MCF 10A (cell line): ENCODE data around the gene PLAC9. TPM values are rescaled to one million over a fixed set of nuclear protein-coding genes. Genes with fewer than 3 reads are reported as not detected.

Experiments
- BruUV-seq: library from RNA; stranded (reverse); fragments of 400-500 nt; replicated peaks from 2 replicates; lab custom pipeline; 2021; lab: Mats Ljungman, UMichigan
- CTCF ChIA-PET: fragments of 300-600 bp; sonication (Branson Sonifier 250); formaldehyde crosslinking; extraction: SDS; loops from one replicate; lab custom pipeline; 2021; ENCODE audit warnings: antibody characterized with exemption, inconsistent platforms; lab: Yijun Ruan, JAX
- POLR2A ChIA-PET: fragments of 300-600, 350-650 bp; sonication (Branson Sonifier 250); formaldehyde crosslinking; extraction: SDS; loops from one replicate; lab custom pipeline; 2020; ENCODE audit warnings: antibody characterized with exemption, inconsistent platforms; lab: Yijun Ruan, JAX
- DNase-seq: peaks from one replicate; pipeline ENCODE4 v3.0.0-alpha.2; 2018; ENCODE audit not compliant: unreplicated experiment
- H3K27ac Mint-ChIP-seq: one replicate; pipeline ENCODE4 v1.8.0; 2022; ENCODE audit warnings: mild to moderate bottlenecking, low read depth, mixed read lengths; ENCODE audit not compliant: unreplicated experiment
- H3K27me3 Mint-ChIP-seq: one replicate; pipeline ENCODE4 v1.8.0; 2022; ENCODE audit warnings: mixed read lengths; ENCODE audit not compliant: insufficient read depth, unreplicated experiment
- H3K36me3 Mint-ChIP-seq: one replicate; pipeline ENCODE4 v1.8.0; 2022; ENCODE audit warnings: mild to moderate bottlenecking, moderate library complexity, mixed read lengths; ENCODE audit not compliant: insufficient read depth, unreplicated experiment
- H3K4me1 Mint-ChIP-seq: one replicate; pipeline ENCODE4 v1.8.0; 2022; ENCODE audit warnings: mixed read lengths; ENCODE audit not compliant: insufficient read depth, unreplicated experiment
- H3K4me3 Mint-ChIP-seq: one replicate; pipeline ENCODE4 v1.8.0; 2022; ENCODE audit warnings: mild to moderate bottlenecking, moderate library complexity, mixed read lengths; ENCODE audit not compliant: unreplicated experiment
- H3K9me3 Mint-ChIP-seq: one replicate; pipeline ENCODE4 v1.8.0; 2022; ENCODE audit warnings: mixed read lengths; ENCODE audit not compliant: unreplicated experiment
- intact Hi-C: fragments of 100-400 bp; cut with micrococcal nuclease; formaldehyde crosslinking; loops from 2 replicates; pipeline ENCODE4 v1.14.1; 2022
- total RNA-seq: library from RNA; stranded (reverse); gene quantifications from 2 replicates; pipeline ENCODE4 v1.2.3, GENCODE V29; 2022
- TF ChIP-seq, protein P1 (sequence below): fragments of 200-600 bp; IDR thresholded peaks from one replicate; pipeline ENCODE4 v1.8.0; 2022; ENCODE audit warnings: antibody characterized with exemption, mild to moderate bottlenecking; ENCODE audit not compliant: unreplicated experiment

The PLAC9 gene
- total RNA-seq, 1 experiment from 2014 or later, result 0.93 TPM

DNA sequence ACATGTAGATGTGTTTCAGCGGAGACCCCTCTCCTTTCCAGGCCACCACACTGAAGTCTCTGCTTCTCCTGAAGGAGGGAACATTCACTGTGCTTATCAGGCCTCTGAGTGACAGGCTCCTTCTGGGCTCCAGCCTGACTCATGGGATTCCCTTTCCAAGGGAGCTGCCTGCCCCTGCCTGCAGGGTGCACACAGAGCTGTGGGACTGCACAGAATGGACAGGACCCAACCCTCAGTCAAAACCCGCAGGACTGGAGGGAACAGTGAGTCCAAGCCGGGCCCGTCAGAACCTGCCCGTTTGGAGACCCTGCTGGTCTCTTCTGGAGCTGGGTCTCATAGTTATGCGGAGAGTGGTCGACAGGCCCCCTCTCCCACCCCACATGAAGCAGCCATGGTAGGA is 32.6 kb downstream of the PLAC9 start:
- ChIA-PET CTCF (interaction anchor here (0.7 to 1.4 kb wide), 7 partner anchors 20 to 690 kb away, joined by 3 to 4 read pairs (median 4); no protein-coding TSS in a partner anchor), POLR2A (interaction anchor here (0.6 to 1.6 kb wide), 5 partner anchors 10 to 87 kb away, joined by 3 to 5 read pairs (median 3); partner anchors contain the start of gene TMEM254)
- H3K36me3 Mint-ChIP-seq, result peaks cover 51% of the 10 kb centered on the region
- intact Hi-C loops, result loop anchor here (2.0 kb wide), 1 partner anchor 40 kb away; the partner anchor contains the start of gene ANXA11
- no peaks in the 10 kb centered on the region for H3K27me3 Mint-ChIP-seq
- H3K4me3 Mint-ChIP-seq, result no peak overlapping the region
- H3K4me1 Mint-ChIP-seq, result peaks cover 51% of the 10 kb centered on the region
- BruUV-seq, result no TSS peak
- no peaks in the 10 kb centered on the region for H3K9me3 Mint-ChIP-seq
- no peak overlapping the region for H3K27ac Mint-ChIP-seq
- TF ChIP-seq, protein P1, sequence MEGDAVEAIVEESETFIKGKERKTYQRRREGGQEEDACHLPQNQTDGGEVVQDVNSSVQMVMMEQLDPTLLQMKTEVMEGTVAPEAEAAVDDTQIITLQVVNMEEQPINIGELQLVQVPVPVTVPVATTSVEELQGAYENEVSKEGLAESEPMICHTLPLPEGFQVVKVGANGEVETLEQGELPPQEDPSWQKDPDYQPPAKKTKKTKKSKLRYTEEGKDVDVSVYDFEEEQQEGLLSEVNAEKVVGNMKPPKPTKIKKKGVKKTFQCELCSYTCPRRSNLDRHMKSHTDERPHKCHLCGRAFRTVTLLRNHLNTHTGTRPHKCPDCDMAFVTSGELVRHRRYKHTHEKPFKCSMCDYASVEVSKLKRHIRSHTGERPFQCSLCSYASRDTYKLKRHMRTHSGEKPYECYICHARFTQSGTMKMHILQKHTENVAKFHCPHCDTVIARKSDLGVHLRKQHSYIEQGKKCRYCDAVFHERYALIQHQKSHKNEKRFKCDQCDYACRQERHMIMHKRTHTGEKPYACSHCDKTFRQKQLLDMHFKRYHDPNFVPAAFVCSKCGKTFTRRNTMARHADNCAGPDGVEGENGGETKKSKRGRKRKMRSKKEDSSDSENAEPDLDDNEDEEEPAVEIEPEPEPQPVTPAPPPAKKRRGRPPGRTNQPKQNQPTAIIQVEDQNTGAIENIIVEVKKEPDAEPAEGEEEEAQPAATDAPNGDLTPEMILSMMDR, result no peak
- DNase-seq, result peak; percentile 78

DNA sequence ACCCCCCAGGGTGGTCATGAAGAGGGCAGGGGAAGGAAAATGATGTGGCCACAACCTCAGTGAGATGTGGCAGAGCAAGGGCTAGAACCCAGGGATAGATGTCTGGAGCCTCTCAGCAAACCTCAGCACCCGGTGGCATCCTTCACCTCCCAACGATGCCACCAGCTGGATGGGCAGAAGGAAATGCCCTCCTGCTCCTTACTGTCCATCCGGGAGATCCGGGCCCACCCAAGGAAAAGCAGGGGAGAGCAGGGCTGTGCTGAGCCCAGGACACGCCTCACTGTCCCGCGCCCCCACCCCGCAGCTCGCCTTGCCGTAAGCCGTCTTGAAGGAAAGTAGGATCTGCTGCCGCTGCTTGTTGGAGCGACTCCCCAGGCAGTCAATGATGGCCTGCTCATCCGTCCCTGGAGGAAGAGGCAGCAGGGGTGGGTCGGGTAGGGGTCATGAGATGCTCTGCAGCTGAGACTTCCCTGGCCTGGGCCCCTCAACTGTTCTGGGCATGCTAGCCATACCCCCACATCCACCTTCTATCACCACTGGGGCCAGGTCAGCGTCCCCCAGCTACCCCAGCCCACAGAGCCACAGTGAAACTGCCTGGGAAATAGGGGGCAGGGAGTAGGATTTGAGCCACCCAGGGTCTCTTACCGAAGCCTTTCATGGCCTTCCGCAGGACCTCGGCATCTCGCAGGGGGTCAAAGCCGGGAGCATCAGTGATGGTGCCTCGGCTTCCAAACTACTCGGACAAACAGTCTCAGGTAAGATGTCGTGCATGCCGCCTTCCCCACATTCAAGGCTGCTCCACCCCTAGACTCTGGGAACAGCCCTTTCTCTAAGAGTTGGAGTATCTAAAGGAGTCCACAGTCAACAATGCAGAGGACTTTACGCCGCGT is 34.3 kb downstream of the PLAC9 start:
- intact Hi-C loops, result no loop called here
- Mint-ChIP-seq H3K36me3 (peaks cover 35% of the 10 kb centered on the region), H3K9me3 (no peaks in the 10 kb centered on the region), H3K4me3 (no peak overlapping the region), H3K4me1 (peaks cover 53% of the 10 kb centered on the region), H3K27ac (peak overlapping the region; percentile 20), H3K27me3 (no peaks in the 10 kb centered on the region)
- ChIA-PET CTCF (interaction anchor here (1.5 kb wide), 2 partner anchors 25 to 37 kb away, joined by 3 to 6 read pairs; no protein-coding TSS in a partner anchor), POLR2A (interaction anchor here (1.1 kb wide), 1 partner anchor 39 kb away, joined by 3 read pairs; the partner anchor contains the start of gene ANXA11)
- TF ChIP-seq, protein P1, result no peak
- DNase-seq, result no peak
- no TSS peak for BruUV-seq

DNA sequence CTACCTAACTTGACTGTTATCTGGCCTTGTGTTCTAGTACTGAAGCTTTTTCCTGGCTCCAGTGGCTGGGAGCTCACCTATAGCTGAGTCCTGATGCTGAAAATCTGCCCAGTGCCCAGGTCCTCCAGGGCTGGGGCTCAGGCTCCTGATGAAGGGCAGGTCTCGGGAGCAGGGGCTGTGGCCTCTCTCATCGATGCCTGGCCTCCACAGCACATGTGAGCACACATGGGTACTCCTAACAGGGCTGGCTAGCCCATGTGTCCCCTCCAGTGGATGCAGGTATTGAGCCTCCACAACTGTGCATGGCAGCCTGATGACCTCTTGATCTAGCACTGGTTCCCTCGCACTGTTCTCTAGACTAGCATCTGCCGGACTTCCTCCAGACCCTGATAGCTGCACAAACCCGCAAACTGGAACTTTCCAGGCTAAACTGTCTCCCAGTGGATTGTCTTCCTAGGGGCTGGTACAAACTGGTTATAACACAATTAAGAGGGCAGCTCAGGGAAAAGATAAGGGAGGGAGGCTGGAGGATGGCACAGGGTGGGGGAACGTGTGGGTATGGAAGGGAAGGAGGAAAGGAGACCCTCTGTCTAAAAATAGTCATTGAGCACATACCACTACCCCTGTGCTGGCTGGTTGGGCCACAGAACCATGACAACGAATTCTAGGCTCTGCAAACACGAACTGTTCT is 35.1 kb downstream of the PLAC9 start:
- no peak overlapping the region for H3K27ac Mint-ChIP-seq
- DNase-seq, result no peak
- peaks cover 53% of the 10 kb centered on the region for H3K4me1 Mint-ChIP-seq
- H3K4me3 Mint-ChIP-seq, result no peak overlapping the region
- ChIA-PET POLR2A (no interaction called here), CTCF (interaction anchor here (1.5 to 1.8 kb wide), 3 partner anchors 24 to 36 kb away, joined by 3 to 7 read pairs (median 6); no protein-coding TSS in a partner anchor)
- no peaks in the 10 kb centered on the region for H3K9me3 Mint-ChIP-seq
- H3K36me3 Mint-ChIP-seq, result peaks cover 30% of the 10 kb centered on the region
- no peaks in the 10 kb centered on the region for H3K27me3 Mint-ChIP-seq
- intact Hi-C loops, result no loop called here
- no TSS peak for BruUV-seq
- TF ChIP-seq, protein P1, result no peak

DNA sequence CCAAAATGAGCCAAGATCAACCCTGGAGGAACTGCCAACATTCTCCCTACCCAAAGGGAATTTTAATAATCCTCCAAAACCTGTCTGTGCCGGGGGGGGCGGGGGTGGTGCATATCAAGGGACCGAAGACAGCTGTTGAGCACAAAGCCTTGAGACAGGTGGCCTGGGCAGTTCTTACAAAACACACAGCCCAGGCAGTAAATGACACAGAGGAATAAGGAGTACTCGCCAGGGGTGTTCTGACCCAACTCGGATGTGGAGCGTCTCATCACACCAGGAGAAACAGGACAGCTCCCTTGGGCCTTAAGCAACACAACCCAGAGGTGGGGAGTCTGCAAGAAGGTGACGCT is 35.6 kb downstream of the PLAC9 start:
- Mint-ChIP-seq H3K4me3 (no peak overlapping the region), H3K27me3 (no peaks in the 10 kb centered on the region), H3K9me3 (no peaks in the 10 kb centered on the region), H3K27ac (no peak overlapping the region), H3K4me1 (peaks cover 52% of the 10 kb centered on the region), H3K36me3 (peaks cover 31% of the 10 kb centered on the region)
- BruUV-seq, result no TSS peak
- TF ChIP-seq, protein P1, result no peak
- intact Hi-C loops, result no loop called here
- DNase-seq, result no peak
- CTCF ChIA-PET, result interaction anchor here (1.5 to 1.8 kb wide), 3 partner anchors 23 to 35 kb away, joined by 3 to 7 read pairs (median 6); no protein-coding TSS in a partner anchor
- POLR2A ChIA-PET, result no interaction called here
